ENCODE results near the gene DAGLB. TPM values are rescaled to one million over a fixed set of nuclear protein-coding genes. Genes with fewer than 3 reads are reported as not detected.

The DAGLB gene
- 10 to 100 TPM in 3 of 9 donors, 1 to 10 TPM in 6; 5.3 to 14.7 (median 7.4) TPM for total RNA-seq
- 10 to 100 TPM in 1 of 2 donors, 1 to 10 TPM in 1; 4.1 to 17.2 TPM for polyA plus RNA-seq
- long read RNA-seq, donor 1, transcript DAGLB-201 (15 exons, 2,897 nt) = major isoform, 8 of 12 reads
- long read RNA-seq, donor 1, partial matches to known transcripts = 2 of 12 reads
- long read RNA-seq, donor 1, other reads (novel, unspliced or antisense) = 2 of 12 reads
- long read RNA-seq, donor 2, transcript DAGLB-201 (15 exons, 2,897 nt) = major isoform, 58 of 74 reads
- long read RNA-seq, donor 2, partial matches to known transcripts = 4 of 74 reads
- long read RNA-seq, donor 2, other reads (novel, unspliced or antisense) = 11 of 74 reads
- long read RNA-seq, donor 3, transcript DAGLB-201 (15 exons, 2,897 nt) = major isoform, 8 of 18 reads
- long read RNA-seq, donor 3, partial matches to known transcripts = 5 of 18 reads
- long read RNA-seq, donor 3, other reads (novel, unspliced or antisense) = 5 of 18 reads

DNA sequence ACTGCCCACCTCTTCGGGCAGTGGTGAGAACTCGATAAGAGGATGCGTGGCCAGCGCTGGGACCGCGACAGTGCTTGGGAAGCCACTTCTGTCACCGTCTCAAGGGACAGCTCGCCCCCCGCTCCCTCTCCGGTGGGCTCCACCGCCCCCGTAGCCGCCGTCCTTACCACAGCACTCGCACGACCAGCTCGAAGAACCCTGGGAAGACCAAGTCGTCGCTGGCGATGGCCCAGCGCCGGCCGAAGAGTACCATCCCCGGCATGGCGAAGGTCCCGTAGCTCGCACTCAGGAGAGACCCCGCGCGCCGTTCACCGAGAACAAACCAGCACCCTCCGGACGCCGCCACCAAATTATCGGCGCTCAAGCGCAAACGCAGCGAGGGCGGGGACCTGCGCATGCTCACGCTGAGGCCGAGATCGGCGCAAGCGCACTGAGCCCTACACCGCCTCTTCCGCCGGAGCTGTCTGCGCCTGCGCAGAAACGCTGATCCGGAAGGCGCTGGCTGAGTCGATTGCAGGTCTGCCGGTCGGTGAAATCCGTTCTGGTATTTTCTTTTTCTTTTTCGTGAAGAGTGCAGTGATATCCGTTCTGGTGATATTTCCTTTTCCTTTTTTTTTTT is at the start of gene DAGLB:
TSS of gene DAGLB (minus strand) at position 374 of the 619 bp plus-strand sequence. CDS start at position 262, 112 bp downstream.
- intact Hi-C loops (cut with DNase I) = no loop called here
- ATAC-seq = peak; percentile 88 to 96 (median 92)
- WGBS, 4 donors = 0 to 1% (median 0%) methylated on average over 58 to 61 of the region's 61 CpGs

DNA sequence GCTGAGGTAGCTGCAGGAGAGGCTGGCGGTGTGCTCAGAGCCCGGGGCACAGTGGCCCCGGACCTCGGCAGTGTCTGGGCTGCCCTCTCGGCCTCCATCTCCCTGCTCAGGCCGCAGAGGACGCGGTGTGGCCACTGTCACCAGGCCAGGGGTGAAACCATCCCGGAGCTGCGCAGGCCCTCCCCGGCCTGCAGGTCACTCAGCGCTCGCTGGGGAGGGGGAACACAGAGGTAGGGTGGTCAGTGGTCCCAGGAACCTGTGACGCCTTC is 49.8 kb upstream of the DAGLB start:
- ATAC-seq (no peak), DNase-seq (peak in 1 of 5 donors; percentile 50)
- WGBS, 4 donors = 91 to 96% (median 95%) methylated on average over 10 to 14 of the region's 14 CpGs
- Histone ChIP-seq H3K4me1 (no peaks in the 10 kb centered on the region), H3K9me3 (no peaks in the 10 kb centered on the region), H3K4me3 (no peak overlapping the region), H3K27me3 (no peaks in the 10 kb centered on the region), H3K36me3 (no peaks in the 10 kb centered on the region), H3K27ac (no peak overlapping the region)
- intact Hi-C loops (cut with DNase I) = no loop called here
- TF ChIP-seq POLR2A (IDR thresholded peaks at IDR 0.05) = no peak

More for the DNA sequence above, at the start of gene DAGLB:
- Histone ChIP-seq H3K27me3 (no peaks in the 10 kb centered on the region), H3K36me3 (peaks cover 3 to 33% (median 27%) of the 10 kb centered on the region in 9 donors), H3K4me1 (peaks cover 0 to 42% (median 12%) of the 10 kb centered on the region in 12 donors), H3K9me3 (no peaks in the 10 kb centered on the region), H3K27ac (peak within 1 kb of the TSS; percentile 27 to 95 (median 87)), H3K4me3 (peak within 1 kb of the TSS; percentile 54 to 100 (median 86))
- TF ChIP-seq, protein P1, sequence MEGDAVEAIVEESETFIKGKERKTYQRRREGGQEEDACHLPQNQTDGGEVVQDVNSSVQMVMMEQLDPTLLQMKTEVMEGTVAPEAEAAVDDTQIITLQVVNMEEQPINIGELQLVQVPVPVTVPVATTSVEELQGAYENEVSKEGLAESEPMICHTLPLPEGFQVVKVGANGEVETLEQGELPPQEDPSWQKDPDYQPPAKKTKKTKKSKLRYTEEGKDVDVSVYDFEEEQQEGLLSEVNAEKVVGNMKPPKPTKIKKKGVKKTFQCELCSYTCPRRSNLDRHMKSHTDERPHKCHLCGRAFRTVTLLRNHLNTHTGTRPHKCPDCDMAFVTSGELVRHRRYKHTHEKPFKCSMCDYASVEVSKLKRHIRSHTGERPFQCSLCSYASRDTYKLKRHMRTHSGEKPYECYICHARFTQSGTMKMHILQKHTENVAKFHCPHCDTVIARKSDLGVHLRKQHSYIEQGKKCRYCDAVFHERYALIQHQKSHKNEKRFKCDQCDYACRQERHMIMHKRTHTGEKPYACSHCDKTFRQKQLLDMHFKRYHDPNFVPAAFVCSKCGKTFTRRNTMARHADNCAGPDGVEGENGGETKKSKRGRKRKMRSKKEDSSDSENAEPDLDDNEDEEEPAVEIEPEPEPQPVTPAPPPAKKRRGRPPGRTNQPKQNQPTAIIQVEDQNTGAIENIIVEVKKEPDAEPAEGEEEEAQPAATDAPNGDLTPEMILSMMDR (IDR thresholded peaks at IDR 0.05) = no peak
- peak in 1 of 2 donors; percentile 92 for TF ChIP-seq POLR2A (IDR thresholded peaks at IDR 0.05)
- peak; percentile 93 to 98 (median 95) for DNase-seq

GRCh38 chr7:6496842-6497636 is 49.3 kb upstream of the DAGLB start:
- Histone ChIP-seq H3K4me1 (no peaks in the 10 kb centered on the region), H3K4me3 (no peak overlapping the region), H3K27me3 (no peaks in the 10 kb centered on the region), H3K27ac (no peak overlapping the region), H3K36me3 (no peaks in the 10 kb centered on the region), H3K9me3 (no peaks in the 10 kb centered on the region)
- 67 to 79% (median 74%) methylated on average over 11 to 19 of the region's 19 CpGs for WGBS, 4 donors
- DNase-seq (peak in 1 of 5 donors; percentile 59), ATAC-seq (peak in 1 of 4 donors; percentile 10)
- no peak for TF ChIP-seq POLR2A (IDR thresholded peaks at IDR 0.05)
- TF ChIP-seq, protein P1 (IDR thresholded peaks at IDR 0.05) = no peak
- intact Hi-C loops (cut with DNase I) = no loop called here

DNA sequence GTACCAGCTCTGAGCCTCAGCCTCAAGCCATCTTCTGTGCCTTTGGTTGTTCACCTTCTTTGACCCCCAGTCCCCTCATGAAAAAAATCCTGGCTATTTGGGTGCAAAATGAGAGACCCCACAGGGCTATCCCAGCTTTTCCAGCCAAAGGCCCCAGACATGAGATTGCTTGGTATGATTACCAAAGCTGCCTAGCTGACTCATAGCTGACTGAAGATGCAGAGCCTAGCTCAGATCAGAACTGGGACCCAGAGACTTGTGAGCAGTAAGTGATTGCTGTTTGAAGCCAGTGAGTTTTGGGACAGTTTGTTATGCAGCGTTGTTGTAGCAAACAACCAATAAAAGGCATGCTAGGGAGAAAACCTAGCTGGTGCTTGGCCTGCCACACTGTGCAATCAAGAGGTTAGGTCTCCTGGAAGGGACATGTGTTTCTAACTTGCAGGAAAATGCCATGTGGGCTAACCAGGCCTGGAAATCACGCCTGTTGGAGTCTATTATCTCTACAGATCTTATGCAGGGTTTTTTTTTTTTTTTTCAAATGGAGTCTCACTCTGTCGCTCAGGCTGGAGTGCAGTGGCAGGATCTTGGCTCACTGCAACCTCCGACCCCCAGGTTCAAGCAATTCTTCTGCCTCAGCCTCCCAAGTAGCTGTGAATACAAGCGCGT is 48.0 kb upstream of the DAGLB start:
- DNase-seq (peak in 1 of 5 donors; percentile 9), ATAC-seq (no peak)
- WGBS, 4 donors = 94 to 95% (median 94%) methylated on average over 6 of the region's 6 CpGs
- intact Hi-C loops (cut with DNase I) = no loop called here
- TF ChIP-seq, protein P1 (IDR thresholded peaks at IDR 0.05) = no peak
- no peak for TF ChIP-seq POLR2A (IDR thresholded peaks at IDR 0.05)
- Histone ChIP-seq H3K27ac (no peak overlapping the region), H3K36me3 (no peaks in the 10 kb centered on the region), H3K4me3 (no peak overlapping the region), H3K9me3 (no peaks in the 10 kb centered on the region), H3K4me1 (no peaks in the 10 kb centered on the region), H3K27me3 (no peaks in the 10 kb centered on the region)
